GM23338 (cell line): ENCODE data around the gene NCLN. TPM values are rescaled to one million over a fixed set of nuclear protein-coding genes. Genes with fewer than 3 reads are reported as not detected.

Experiments used
- ATAC-seq: fragments of 200-7000 bp; cut with Tn5 transposase; 3 replicates; pipeline ENCODE4 v1.9.1; 2020
- DNase-seq: peaks from one replicate; pipeline ENCODE4 v3.0.0-alpha.2; 2015; ENCODE audit warnings: low spot score
- H2AFZ ChIP-seq: fragments of 200-600 bp; sonication (generic); 2 replicates; pipeline ENCODE4 v1.8.0; 2016; ENCODE audit warnings: antibody characterized with exemption, mild to moderate bottlenecking, moderate library complexity
- H3F3A ChIP-seq: fragments of 200-600 bp; sonication (generic); replicated peaks from 2 replicates; pipeline ENCODE4 v1.8.0; 2017; ENCODE audit warnings: antibody characterized with exemption, mixed run types, low read depth
- H3K27ac ChIP-seq: fragments of 200-600 bp; sonication (generic); 2 replicates; pipeline ENCODE4 v1.6.1; 2016; ENCODE audit warnings: low read depth
- H3K27me3 ChIP-seq: fragments of 200-600 bp; sonication (generic); 2 replicates; pipeline ENCODE4 v1.8.0; 2016; ENCODE audit warnings: mild to moderate bottlenecking, mixed run types, moderate library complexity; ENCODE audit not compliant: insufficient read depth
- H3K36me3 ChIP-seq: fragments of 200-600 bp; sonication (generic); 2 replicates; pipeline ENCODE4 v1.8.0; 2016; ENCODE audit warnings: mild to moderate bottlenecking; ENCODE audit not compliant: insufficient read depth
- H3K4me1 ChIP-seq: fragments of 200-600 bp; sonication (generic); 2 replicates; pipeline ENCODE4 v1.8.0; 2016; ENCODE audit warnings: mild to moderate bottlenecking, moderate library complexity; ENCODE audit not compliant: insufficient read depth
- H3K4me2 ChIP-seq: fragments of 200-600 bp; sonication (generic); 2 replicates; pipeline ENCODE4 v1.7.1; 2017; ENCODE audit warnings: mixed run types
- H3K4me3 ChIP-seq: fragments of 200-600 bp; sonication (generic); 2 replicates; pipeline ENCODE4 v1.6.1; 2016; ENCODE audit warnings: mixed run types
- H3K79me2 ChIP-seq: fragments of 200-600 bp; sonication (generic); replicated peaks from 2 replicates; pipeline ENCODE4 v1.8.0; 2017; ENCODE audit warnings: mild to moderate bottlenecking; ENCODE audit not compliant: insufficient read depth
- H3K9me2 ChIP-seq: fragments of 200-600 bp; sonication (generic); 2 replicates; pipeline ENCODE4 v1.8.0; 2017; ENCODE audit not compliant: insufficient read depth
- H4K20me1 ChIP-seq: fragments of 200-600 bp; sonication (generic); replicated peaks from 2 replicates; pipeline ENCODE4 v1.8.0; 2017; ENCODE audit warnings: mild to moderate bottlenecking; ENCODE audit not compliant: insufficient read depth
- H3K27ac Mint-ChIP-seq: 2 replicates; pipeline ENCODE4 v1.8.0; 2020; ENCODE audit warnings: inconsistent platforms, mild to moderate bottlenecking, moderate library complexity, mixed read lengths
- H3K27me3 Mint-ChIP-seq: 3 replicates; pipeline ENCODE4 v1.8.0; 2022; ENCODE audit warnings: low read depth, mild to moderate bottlenecking, moderate library complexity, mixed read lengths, inconsistent platforms; ENCODE audit not compliant: insufficient read depth, poor library complexity
- H3K36me3 Mint-ChIP-seq: 3 replicates; pipeline ENCODE4 v1.8.0; 2021; ENCODE audit warnings: low read depth, mild to moderate bottlenecking, inconsistent platforms, moderate library complexity, mixed read lengths
- H3K4me1 Mint-ChIP-seq: 3 replicates; pipeline ENCODE4 v1.8.0; 2020; ENCODE audit warnings: mild to moderate bottlenecking, inconsistent platforms, mixed read lengths
- H3K4me3 Mint-ChIP-seq: 3 replicates; pipeline ENCODE4 v1.8.0; 2021; ENCODE audit warnings: moderate library complexity, mild to moderate bottlenecking, inconsistent platforms, mixed read lengths
- H3K9me3 Mint-ChIP-seq: 3 replicates; pipeline ENCODE4 v1.8.0; 2020; ENCODE audit warnings: moderate library complexity, mild to moderate bottlenecking, inconsistent platforms, mixed read lengths
- CREB1 ChIP-seq: fragments of 250-450 bp; sonication (Bioruptor Pico); IDR thresholded peaks from 2 replicates; pipeline ENCODE4 v1.5.0; 2020; ENCODE audit warnings: low read depth, mild to moderate bottlenecking, moderate library complexity
- CTCF ChIP-seq, 2 experiments: fragments of 200-600 bp in 1 of 2; sonication (generic) in 1 of 2; conservative IDR thresholded peaks; 2 replicates each; pipeline versions ENCODE4 v1.5.1 to v1.6.1; 2016 to 2017; ENCODE audit warnings: antibody characterized with exemption in 2 of 2, low read depth in 2 of 2, mild to moderate bottlenecking in 2 of 2, moderate library complexity in 1 of 2
- ETS1 ChIP-seq: IDR thresholded peaks from 2 replicates; pipeline ENCODE4 v1.6.1; 2016; ENCODE audit warnings: antibody characterized with exemption
- EZH2 ChIP-seq: fragments of 200-600 bp; sonication (generic); IDR thresholded peaks from one replicate; pipeline ENCODE4 v1.8.0; 2017; ENCODE audit warnings: antibody characterized with exemption, mild to moderate bottlenecking, low read depth; ENCODE audit not compliant: unreplicated experiment
- EZH2phosphoT487 ChIP-seq: fragments of 200-600 bp; sonication (generic); IDR thresholded peaks from one replicate; pipeline ENCODE4 v1.8.1; 2018; ENCODE audit warnings: antibody characterized with exemption; ENCODE audit not compliant: unreplicated experiment
- JUNB ChIP-seq: IDR thresholded peaks from one replicate; pipeline ENCODE4 v1.6.1; 2016; ENCODE audit warnings: antibody characterized with exemption; ENCODE audit not compliant: unreplicated experiment
- NANOG ChIP-seq: IDR thresholded peaks from 2 replicates; pipeline ENCODE4 v1.6.1; 2016; ENCODE audit warnings: antibody characterized with exemption, borderline replicate concordance
- POLR2AphosphoS5 ChIP-seq: IDR thresholded peaks from 2 replicates; pipeline ENCODE4 v1.6.1; 2016; ENCODE audit warnings: antibody characterized with exemption, low read depth
- REST ChIP-seq: IDR thresholded peaks from one replicate; pipeline ENCODE4 v1.6.1; 2018; ENCODE audit warnings: antibody characterized with exemption; ENCODE audit not compliant: unreplicated experiment
- STAT1 ChIP-seq: IDR thresholded peaks from one replicate; pipeline ENCODE4 v1.6.1; 2016; ENCODE audit warnings: antibody characterized with exemption; ENCODE audit not compliant: unreplicated experiment
- ZNF114 ChIP-seq: fragments of 250-450 bp; sonication (Bioruptor Pico); IDR thresholded peaks from 2 replicates; pipeline ENCODE4 v1.5.0; 2020; ENCODE audit warnings: mild to moderate bottlenecking, moderate library complexity
- ZNF331 ChIP-seq: fragments of 250-450 bp; sonication (Bioruptor Pico); IDR thresholded peaks from 2 replicates; pipeline ENCODE4 v1.5.0; 2020; ENCODE audit warnings: low read depth, mild to moderate bottlenecking, moderate library complexity
- ZNF462 ChIP-seq: fragments of 250-450 bp; sonication (Bioruptor Pico); IDR thresholded peaks from 2 replicates; pipeline ENCODE4 v1.5.0; 2020; ENCODE audit warnings: mild to moderate bottlenecking, moderate library complexity
- polyA plus RNA-seq: library from polyadenylated mRNA; unstranded; fragments of >200 nt; fragmentation: Nextera tagmentation; extraction: Ambion mirVana; gene quantifications from 2 replicates; pipeline ENCODE4 v1.2.1, GENCODE V29; 2016
- total RNA-seq: library from RNA; depleted of rRNA; stranded (reverse); fragments of >200 nt; shearing (Covaris generic); gene quantifications from 2 replicates; pipeline ENCODE4 v1.2.3, GENCODE V29; 2014

NCLN gene
- total and polyA plus RNA-seq, 2 experiments from 2014 or later, result 85.6 to 125 TPM

- Histone ChIP-seq H3K4me1 (no peaks in the 10 kb centered on the region), H3K9me2 (no peaks in the 10 kb centered on the region), H3K36me3 (no peaks in the 10 kb centered on the region), H3K27me3 (no peaks in the 10 kb centered on the region), H3F3A (no peaks in the 10 kb centered on the region), H3K79me2 (no peaks in the 10 kb centered on the region), H3K4me3 (no peak overlapping the region), H2AFZ (no peak overlapping the region), H3K4me2 (no peak overlapping the region), H4K20me1 (no peaks in the 10 kb centered on the region; the same call in 1 of the 2 replicates), H3K27ac (no peak overlapping the region)
- no peak overlapping the region for H3K4me3 Mint-ChIP-seq
- TF ChIP-seq ETS1 (no peak), STAT1 (no peak), ZNF114 (no peak), ZNF331 (no peak), JUNB (no peak), POLR2AphosphoS5 (no peak), REST (no peak), ZNF462 (CRISPR knock-in tag) (no peak), NANOG (no peak), EZH2phosphoT487 (no peak), CTCF (conservative IDR thresholded peaks at IDR 0.05; ENCODE audit: low read depth in 2 of 2) (no peak), EZH2 (no peak), CREB1 (CRISPR knock-in tag) (no peak)
- ATAC-seq (no peak), DNase-seq (no peak)
- no peaks in the 10 kb centered on the region for H3K4me1 Mint-ChIP-seq
- H3K9me3 Mint-ChIP-seq, result peaks cover 19% of the 10 kb centered on the region
- H3K27ac Mint-ChIP-seq, result no peak overlapping the region
- H3K36me3 Mint-ChIP-seq, result peaks cover 32% of the 10 kb centered on the region
- peaks cover 9% of the 10 kb centered on the region for H3K27me3 Mint-ChIP-seq
Measured at GRCh38 chr19:3254520-3254919, 68.8 kb downstream of the NCLN start.
